ENCODE data around the gene TCP1.
"Not testable (repeated sequence)": the region's sequence is repeated elsewhere in the genome, so short reads cannot be mapped to it uniquely, and the experiment has no call there.

Gene TCP1

GRCh38 chr6:159732550-159732949 is 56.9 kb downstream of the TCP1 start:
- DNase-seq: not testable (repeated sequence)

- DNase-seq: no peak
These were observed 59.1 kb downstream of the TCP1 start for GRCh38 chr6:159730332-159730676.

DNA sequence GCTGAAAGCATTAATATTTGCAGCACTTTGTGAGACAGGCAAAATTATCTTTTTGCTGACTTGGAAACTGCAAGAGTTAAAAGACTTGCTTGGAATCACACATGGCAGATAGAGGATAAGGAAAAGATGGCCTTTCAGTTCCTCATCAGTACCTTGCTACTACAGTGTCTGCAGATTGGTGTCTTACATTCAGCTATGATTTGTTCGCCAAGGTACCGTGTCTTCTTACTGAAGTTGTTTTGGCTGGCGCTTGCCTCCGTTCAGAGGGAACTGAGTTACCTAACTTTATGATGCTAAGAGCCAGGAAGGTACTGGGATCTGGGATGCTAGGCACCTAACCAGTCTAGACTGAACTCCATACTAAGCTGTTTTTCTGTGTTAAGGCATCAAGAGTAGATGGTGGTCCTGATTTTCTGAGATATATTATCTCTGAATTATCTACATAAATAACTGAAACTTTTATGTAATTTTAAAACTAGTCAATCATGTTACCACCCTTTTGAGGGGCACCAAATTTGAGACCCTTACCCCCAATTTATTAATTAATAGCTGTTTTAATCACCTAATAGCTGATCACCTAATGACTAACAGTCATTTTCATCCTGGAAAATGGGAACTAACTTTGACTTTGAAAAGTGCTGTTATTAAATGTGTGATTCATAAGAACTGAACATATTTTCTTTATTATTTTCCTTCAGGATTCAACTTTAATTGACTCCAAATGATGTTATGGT is 59.6 kb downstream of the TCP1 start:
- no peak for DNase-seq

- DNase-seq: no peak
These were observed 60.9 kb downstream of the TCP1 start for GRCh38 chr6:159728531-159728964.

All from fibroblast of skin of back (primary cell).